Measurements from ENCODE around the gene FRMPD4. TPM values are rescaled to one million over a fixed set of nuclear protein-coding genes. Genes with fewer than 3 reads are reported as not detected.

The FRMPD4 gene
- polyA plus RNA-seq, 1 experiment, result 0.82 TPM

DNA sequence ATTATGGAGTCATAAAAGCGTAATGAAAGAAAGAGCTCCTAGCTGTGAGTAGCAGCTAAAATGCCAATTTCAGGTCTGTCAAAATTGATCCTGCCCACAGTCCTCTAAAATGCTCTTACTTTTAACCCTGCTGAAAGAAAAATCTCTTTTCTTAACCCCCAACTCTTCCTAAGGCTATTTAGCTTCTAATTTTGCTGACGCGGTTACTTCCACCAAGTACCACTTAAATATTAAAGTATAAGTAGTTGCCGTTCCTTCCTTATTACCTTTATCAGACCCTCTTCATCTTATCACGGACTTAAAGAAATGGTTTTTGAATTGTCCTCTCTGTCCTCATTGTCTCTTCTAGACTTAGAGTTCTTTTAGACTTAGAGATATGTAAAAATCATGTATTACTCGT is 272.2 kb downstream of the FRMPD4 start:
- ChIA-PET CTCF (no interaction called here), POLR2A (no interaction called here)
- Histone ChIP-seq H3K36me3 (ENCODE audit: control insufficient read depth, insufficient read depth, low read length) (no peaks in the 10 kb centered on the region), H3K27me3 (ENCODE audit: control insufficient read depth, insufficient read depth, low read length) (no peaks in the 10 kb centered on the region), H3K4me3 (ENCODE audit: low read depth, low read length) (no peak overlapping the region)
- no peak for DNase-seq (ENCODE audit: low read depth)
- TF ChIP-seq, protein P1, sequence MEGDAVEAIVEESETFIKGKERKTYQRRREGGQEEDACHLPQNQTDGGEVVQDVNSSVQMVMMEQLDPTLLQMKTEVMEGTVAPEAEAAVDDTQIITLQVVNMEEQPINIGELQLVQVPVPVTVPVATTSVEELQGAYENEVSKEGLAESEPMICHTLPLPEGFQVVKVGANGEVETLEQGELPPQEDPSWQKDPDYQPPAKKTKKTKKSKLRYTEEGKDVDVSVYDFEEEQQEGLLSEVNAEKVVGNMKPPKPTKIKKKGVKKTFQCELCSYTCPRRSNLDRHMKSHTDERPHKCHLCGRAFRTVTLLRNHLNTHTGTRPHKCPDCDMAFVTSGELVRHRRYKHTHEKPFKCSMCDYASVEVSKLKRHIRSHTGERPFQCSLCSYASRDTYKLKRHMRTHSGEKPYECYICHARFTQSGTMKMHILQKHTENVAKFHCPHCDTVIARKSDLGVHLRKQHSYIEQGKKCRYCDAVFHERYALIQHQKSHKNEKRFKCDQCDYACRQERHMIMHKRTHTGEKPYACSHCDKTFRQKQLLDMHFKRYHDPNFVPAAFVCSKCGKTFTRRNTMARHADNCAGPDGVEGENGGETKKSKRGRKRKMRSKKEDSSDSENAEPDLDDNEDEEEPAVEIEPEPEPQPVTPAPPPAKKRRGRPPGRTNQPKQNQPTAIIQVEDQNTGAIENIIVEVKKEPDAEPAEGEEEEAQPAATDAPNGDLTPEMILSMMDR (IDR thresholded peaks at IDR 0.05; ENCODE audit: insufficient read depth, low read depth, low read length), result no peak

DNA sequence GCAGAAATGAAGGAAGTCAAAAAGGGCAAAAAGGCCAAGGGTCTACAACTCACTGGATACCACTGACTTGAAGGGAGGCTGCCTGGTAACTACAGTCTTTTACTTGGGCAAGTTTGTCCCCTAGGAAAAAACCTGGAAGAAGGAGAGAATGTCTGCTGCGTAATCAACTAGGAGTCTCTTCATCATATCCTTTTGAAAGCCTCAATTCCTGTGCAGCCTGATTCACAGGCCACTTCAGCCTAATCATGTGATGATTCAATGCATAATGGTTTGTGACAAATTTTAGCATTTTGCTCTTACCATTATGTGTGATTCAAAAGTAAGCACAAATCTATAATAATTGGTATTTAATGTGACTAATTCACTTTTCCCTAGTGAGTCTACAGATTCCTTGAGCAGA is 273.6 kb downstream of the FRMPD4 start:
- no peak overlapping the region for H3K4me3 ChIP-seq (ENCODE audit: low read depth, low read length)
- TF ChIP-seq, protein P1 (IDR thresholded peaks at IDR 0.05; ENCODE audit: insufficient read depth, low read depth, low read length), result no peak
- no peak for DNase-seq (ENCODE audit: low read depth)
- ChIA-PET CTCF (no interaction called here), POLR2A (no interaction called here)
- H3K36me3 ChIP-seq (ENCODE audit: control insufficient read depth, insufficient read depth, low read length), result no peaks in the 10 kb centered on the region
- H3K27me3 ChIP-seq (ENCODE audit: control insufficient read depth, insufficient read depth, low read length), result no peaks in the 10 kb centered on the region

DNA sequence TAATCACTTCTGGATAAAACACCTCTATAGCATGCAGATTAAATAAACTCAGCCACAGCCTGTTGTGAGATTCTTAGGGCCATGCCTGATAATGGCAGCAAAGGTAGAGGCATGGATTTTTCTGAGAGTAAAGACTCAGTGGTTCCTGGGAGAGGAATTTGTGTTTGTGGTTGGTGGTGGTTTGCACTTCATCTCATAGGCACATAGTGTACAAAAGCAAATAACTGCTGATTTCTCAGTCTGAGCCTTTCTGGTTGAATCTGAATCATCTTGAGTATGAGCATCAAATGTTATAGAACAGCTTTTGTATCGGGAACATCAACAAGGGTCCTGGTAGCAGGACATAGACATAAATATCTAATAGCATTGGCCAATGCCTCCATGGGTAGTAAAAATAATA is 274.3 kb downstream of the FRMPD4 start:
- no peaks in the 10 kb centered on the region for H3K36me3 ChIP-seq (ENCODE audit: control insufficient read depth, insufficient read depth, low read length)
- H3K27me3 ChIP-seq (ENCODE audit: control insufficient read depth, insufficient read depth, low read length), result no peaks in the 10 kb centered on the region
- TF ChIP-seq, protein P1 (IDR thresholded peaks at IDR 0.05; ENCODE audit: insufficient read depth, low read depth, low read length), result no peak
- H3K4me3 ChIP-seq (ENCODE audit: low read depth, low read length), result no peak overlapping the region
- no peak for DNase-seq (ENCODE audit: low read depth)
- POLR2A ChIA-PET, result no interaction called here
- CTCF ChIA-PET, result interaction anchor here (1.1 kb wide), 1 partner anchor 11 kb away, joined by 3 read pairs; no protein-coding TSS in a partner anchor

DNA sequence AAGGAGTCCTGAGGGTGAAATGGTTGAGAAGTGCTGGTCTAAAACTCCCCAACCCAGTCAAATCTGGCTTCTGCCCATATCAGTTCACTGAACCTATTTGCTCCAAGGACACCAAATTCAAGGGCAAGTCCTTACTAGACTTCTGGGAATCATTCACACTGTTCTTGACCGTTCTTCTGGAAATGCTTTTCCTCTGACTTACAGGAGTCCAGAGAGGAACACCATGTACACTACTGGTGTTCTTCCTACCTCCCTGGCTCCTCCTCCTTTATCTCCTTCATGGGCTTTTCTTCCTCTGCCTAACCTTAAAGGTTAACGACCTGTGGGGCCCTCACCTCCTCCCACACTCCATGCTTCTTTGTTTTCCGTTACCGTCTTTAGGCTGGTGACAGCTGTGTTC is 281.3 kb downstream of the FRMPD4 start:
- POLR2A ChIA-PET, result no interaction called here
- H3K4me3 ChIP-seq (ENCODE audit: low read depth, low read length), result no peak overlapping the region
- H3K36me3 ChIP-seq (ENCODE audit: control insufficient read depth, insufficient read depth, low read length), result no peaks in the 10 kb centered on the region
- CTCF ChIA-PET, result no interaction called here
- DNase-seq (ENCODE audit: low read depth), result no peak
- H3K27me3 ChIP-seq (ENCODE audit: control insufficient read depth, insufficient read depth, low read length), result no peaks in the 10 kb centered on the region
- TF ChIP-seq, protein P1 (IDR thresholded peaks at IDR 0.05; ENCODE audit: insufficient read depth, low read depth, low read length), result no peak

DNA sequence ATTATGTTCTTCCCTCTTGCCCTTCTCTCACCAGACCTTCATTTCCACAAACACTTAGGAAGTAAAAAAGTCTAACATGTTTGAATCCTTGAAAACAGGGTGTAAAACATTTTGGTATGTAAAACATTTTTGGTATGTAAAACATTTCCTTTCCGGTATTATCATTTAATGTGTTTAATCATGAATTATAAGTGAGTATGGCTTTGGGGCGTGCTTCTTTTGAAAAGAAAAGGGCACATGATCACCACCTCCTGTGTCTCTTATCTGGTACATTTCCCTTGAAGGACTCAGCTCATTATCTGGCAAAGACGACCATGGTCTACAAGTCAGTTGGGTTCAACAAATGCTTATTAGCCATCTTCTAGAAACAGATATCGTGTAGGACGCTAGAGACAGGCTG is 283.6 kb downstream of the FRMPD4 start:
- CTCF ChIA-PET, result no interaction called here
- no peak overlapping the region for H3K4me3 ChIP-seq (ENCODE audit: low read depth, low read length)
- TF ChIP-seq, protein P1 (IDR thresholded peaks at IDR 0.05; ENCODE audit: insufficient read depth, low read depth, low read length), result no peak
- no peaks in the 10 kb centered on the region for H3K36me3 ChIP-seq (ENCODE audit: control insufficient read depth, insufficient read depth, low read length)
- H3K27me3 ChIP-seq (ENCODE audit: control insufficient read depth, insufficient read depth, low read length), result no peaks in the 10 kb centered on the region
- no peak for DNase-seq (ENCODE audit: low read depth)
- POLR2A ChIA-PET, result no interaction called here

All from BJ (cell line).